Upper lobe of left lung (tissue), 6 donors: ENCODE measurements around the gene DMAC2. TPM values are rescaled to one million over a fixed set of nuclear protein-coding genes. Genes with fewer than 3 reads are reported as not detected.

Experiments used
- ATAC-seq, 2 donors: fragments of 200-7000 bp; cut with Tn5 transposase; one replicate each; pipeline ENCODE4 v1.9.1; 2022; ENCODE audit warnings: mild to moderate bottlenecking in 2 of 2, moderate library complexity in 2 of 2; ENCODE audit not compliant: low FRiP score in 2 of 2
- DNase-seq, 2 donors: peaks; one replicate each; pipeline ENCODE4 v3.0.0-alpha.2; 2019 to 2020
- H3K27ac ChIP-seq, 4 donors: fragments of 200-600 bp; sonication (generic); one replicate each; pipeline ENCODE4 v1.5.1; 2016 to 2019
- H3K27me3 ChIP-seq, 4 donors: fragments of 200-600 bp; sonication (generic); one replicate each; pipeline ENCODE4 v1.5.1; 2017 to 2019
- H3K36me3 ChIP-seq, 4 donors: fragments of 200-600 bp; sonication (generic); one replicate each; pipeline ENCODE4 v1.5.1; 2016 to 2019
- H3K4me1 ChIP-seq, 4 donors: fragments of 200-600 bp; sonication (generic); one replicate each; pipeline ENCODE4 v1.5.1; 2018 to 2019
- H3K4me3 ChIP-seq, 4 donors: fragments of 200-600 bp; sonication (generic); one replicate each; pipeline ENCODE4 v1.5.1; 2017 to 2019; ENCODE audit warnings: mild to moderate bottlenecking in 2 of 4, moderate library complexity in 1 of 4
- H3K9me3 ChIP-seq, 4 donors: fragments of 200-600 bp; sonication (generic); one replicate each; pipeline ENCODE4 v1.5.1; 2018 to 2019
- CTCF ChIP-seq, 6 experiments: fragments of 450-650 bp in 4 of 6; fragments of 200-600 bp in 2 of 6; sonication (generic) in 2 of 6; IDR thresholded peaks; one replicate each; pipeline ENCODE4 v1.5.1; 2016 to 2019; ENCODE audit warnings: antibody characterized with exemption in 6 of 6
- EP300 ChIP-seq, 4 donors: sonication (generic); formaldehyde crosslinking; IDR thresholded peaks; one replicate each; pipeline ENCODE4 v1.5.1; 2017; ENCODE audit warnings: antibody characterized with exemption in 4 of 4, control low read depth in 2 of 4
- POLR2A ChIP-seq, 4 donors: fragments of 450-650 bp; IDR thresholded peaks; one replicate each; pipeline ENCODE4 v1.5.1; 2016 to 2017; ENCODE audit warnings: antibody characterized with exemption in 4 of 4, mild to moderate bottlenecking in 2 of 4
- POLR2AphosphoS5 ChIP-seq, 2 donors: sonication (generic); formaldehyde crosslinking; IDR thresholded peaks; one replicate each; pipeline ENCODE4 v1.5.1; 2017; ENCODE audit warnings: antibody characterized with exemption in 2 of 2
- WGBS, 2 donors: methylation state at CpG; one replicate each; pipeline ENCODE4 v1.1.5; 2017 to 2018; 5-methylcytosine and 5-hydroxymethylcytosine counted together
- total RNA-seq, 6 donors: library from RNA; depleted of rRNA in 4 of 6; stranded (reverse); fragments of >200 nt in 4 of 6; gene quantifications; one replicate each; pipeline versions ENCODE4 v1.1.0 to v1.2.1, GENCODE V29; 2016 to 2021
- donor health status: DM: no; HTN: no; CAD: no; lungs with moderate emphysema.
- donor health status: DM: no; HTN: yes; CAD: no; lungs with severe emphysema.

DMAC2 gene
- total RNA-seq, 6 donors from 2014 or later, result 28.9 to 63.1 (median 38.3) TPM

- no peaks in the 10 kb centered on the region for H3K9me3 ChIP-seq
- no peak overlapping the region for H3K4me3 ChIP-seq
- peak overlapping the region in 3 of 4 donors; percentile 60 to 81 (median 63) for H3K27ac ChIP-seq
- WGBS, 2 donors, result 61 to 75% methylated on average over 12 of the region's 12 CpGs
- peaks cover 20 to 53% (median 36%) of the 10 kb centered on the region in 4 donors for H3K4me1 ChIP-seq
- TF ChIP-seq CTCF (IDR thresholded peaks at IDR 0.05), result no peak
- TF ChIP-seq POLR2A (IDR thresholded peaks at IDR 0.05), result peak in 1 of 4 donors; percentile 53
- TF ChIP-seq EP300 (IDR thresholded peaks at IDR 0.05), result peak in 3 of 4 donors; percentile 34 to 97 (median 79)
- peak; percentile 81 to 83 for TF ChIP-seq POLR2AphosphoS5 (IDR thresholded peaks at IDR 0.05)
- peaks cover 22 to 81% (median 51%) of the 10 kb centered on the region in 4 donors for H3K36me3 ChIP-seq
- ATAC-seq (peak; percentile 58 to 89), DNase-seq (peak; percentile 72 to 94)
- no peaks in the 10 kb centered on the region for H3K27me3 ChIP-seq
These were observed 23.5 kb downstream of the DMAC2 start for GRCh38 chr19:41416194-41416674.

- Histone ChIP-seq H3K27me3 (no peaks in the 10 kb centered on the region), H3K9me3 (no peaks in the 10 kb centered on the region), H3K27ac (peak overlapping the region in 3 of 4 donors; percentile 48 to 81 (median 60)), H3K4me1 (peaks cover 24 to 53% (median 42%) of the 10 kb centered on the region in 4 donors), H3K36me3 (peaks cover 17 to 74% (median 44%) of the 10 kb centered on the region in 4 donors), H3K4me3 (no peak overlapping the region)
- TF ChIP-seq EP300 (IDR thresholded peaks at IDR 0.05) (no peak), POLR2AphosphoS5 (IDR thresholded peaks at IDR 0.05) (peak; percentile 22 to 36)
- ATAC-seq (peak in 1 of 2 donors; percentile 47), DNase-seq (peak in 1 of 2 donors; percentile 68)
- WGBS, 2 donors, result 68 to 85% methylated on average over 2 to 9 of the region's 9 CpGs
These were observed 24.5 kb downstream of the DMAC2 start for GRCh38 chr19:41415154-41415571.

DNA sequence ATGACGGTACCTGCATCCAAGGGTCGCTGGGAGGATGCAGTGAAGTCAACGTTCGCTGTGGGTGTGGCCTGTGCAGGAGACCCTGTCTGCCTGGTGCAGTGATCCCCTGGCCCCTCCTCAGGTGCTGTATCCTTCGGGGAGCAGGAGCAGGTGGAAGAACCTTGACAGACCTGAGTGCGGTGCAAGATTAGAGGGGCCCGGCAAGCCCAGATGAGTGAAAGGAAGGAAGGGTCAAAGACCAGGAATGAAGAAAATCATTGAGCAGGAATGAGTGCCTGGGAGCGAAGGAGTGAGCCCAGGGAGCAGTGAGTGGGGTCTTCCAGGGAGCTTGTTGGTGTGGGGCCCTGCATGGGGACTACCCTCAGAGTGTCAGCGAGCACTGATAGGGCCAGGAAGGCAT is 25.3 kb downstream of the DMAC2 start:
- H3K9me3 ChIP-seq, result no peaks in the 10 kb centered on the region
- TF ChIP-seq POLR2AphosphoS5 (IDR thresholded peaks at IDR 0.05) (no peak), POLR2A (IDR thresholded peaks at IDR 0.05) (no peak)
- H3K4me3 ChIP-seq, result no peak overlapping the region
- DNase-seq, result no peak
- H3K36me3 ChIP-seq, result peaks cover 12 to 67% (median 38%) of the 10 kb centered on the region in 4 donors
- no peak for ATAC-seq
- H3K4me1 ChIP-seq, result peaks cover 31 to 55% (median 43%) of the 10 kb centered on the region in 4 donors
- H3K27ac ChIP-seq, result peak overlapping the region; percentile 9 to 81 (median 54)
- WGBS, 2 donors, result 92% methylated on average over 9 of the region's 9 CpGs
- no peaks in the 10 kb centered on the region for H3K27me3 ChIP-seq

- ATAC-seq, result no peak
- Histone ChIP-seq H3K27me3 (no peaks in the 10 kb centered on the region), H3K4me3 (no peak overlapping the region), H3K4me1 (peaks cover 36 to 60% (median 47%) of the 10 kb centered on the region in 4 donors), H3K9me3 (no peaks in the 10 kb centered on the region), H3K27ac (peak overlapping the region; percentile 9 to 81 (median 54)), H3K36me3 (peaks cover 7 to 62% (median 33%) of the 10 kb centered on the region in 4 donors)
- TF ChIP-seq EP300 (IDR thresholded peaks at IDR 0.05), result peak in 2 of 4 donors; percentile 74 to 85
- no peak for TF ChIP-seq POLR2A (IDR thresholded peaks at IDR 0.05)
- TF ChIP-seq CTCF (IDR thresholded peaks at IDR 0.05), result no peak
- TF ChIP-seq POLR2AphosphoS5 (IDR thresholded peaks at IDR 0.05), result peak in 1 of 2 donors; percentile 43
- 66 to 82% methylated on average over 10 of the region's 10 CpGs for WGBS, 2 donors
- DNase-seq, result peak in 1 of 2 donors; percentile 74
These were observed 25.8 kb downstream of the DMAC2 start for GRCh38 chr19:41413947-41414346.

- Histone ChIP-seq H3K4me1 (peaks cover 45 to 70% (median 56%) of the 10 kb centered on the region in 4 donors), H3K36me3 (peaks cover 3 to 52% (median 28%) of the 10 kb centered on the region in 4 donors)
These were observed 26.8 kb downstream of the DMAC2 start for GRCh38 chr19:41412953-41413352.

More at GRCh38 chr19:41412953-41413352, 26.8 kb downstream of the DMAC2 start:
- Histone ChIP-seq H3K27me3 (no peaks in the 10 kb centered on the region), H3K9me3 (no peaks in the 10 kb centered on the region), H3K4me3 (no peak overlapping the region), H3K27ac (peak overlapping the region in 3 of 4 donors; percentile 12 to 81 (median 60))
- 94 to 100% methylated on average over 3 to 5 of the region's 5 CpGs for whole genome bisulfite sequencing, 2 donors
- no peak for TF ChIP-seq POLR2AphosphoS5 (IDR thresholded peaks at IDR 0.05)
- TF ChIP-seq EP300 (IDR thresholded peaks at IDR 0.05), result no peak
- no peak for TF ChIP-seq POLR2A (IDR thresholded peaks at IDR 0.05)
- TF ChIP-seq CTCF (IDR thresholded peaks at IDR 0.05), result no peak
- no peak for DNase-seq
- ATAC-seq, result no peak
